ENCODE data around the gene GYG2.
"Not testable (repeated sequence)": the region's sequence is repeated elsewhere in the genome, so short reads cannot be mapped to it uniquely, and the experiment has no call there.

Gene GYG2

DNA sequence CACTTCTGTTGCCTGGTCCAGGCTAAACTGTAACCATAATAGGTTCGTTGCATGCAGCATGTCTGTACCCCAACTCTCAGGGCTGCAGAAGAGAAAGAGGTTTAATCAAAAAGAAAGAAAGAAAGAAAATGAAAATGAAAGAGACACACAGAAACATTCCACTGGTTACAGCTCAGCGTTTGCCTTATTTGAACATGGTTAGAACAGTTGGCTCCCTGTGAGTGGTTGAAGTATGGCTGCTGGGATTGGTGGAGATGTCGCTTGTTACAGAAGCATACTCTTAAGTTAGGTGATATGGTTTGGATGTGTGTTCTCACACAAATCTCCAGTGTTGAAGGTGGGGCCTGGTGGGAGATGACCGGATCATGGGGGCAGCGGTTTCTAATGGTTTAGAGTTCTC, 64.1 kb downstream of the GYG2 start:
- Histone ChIP-seq H3K4me2 (ENCODE audit: low read length) (no peak overlapping the region), H3K4me3 (ENCODE audit: low read length) (no peak overlapping the region), H3K27me3 (ENCODE audit: control insufficient read depth, insufficient read depth, low read length) (no peaks in the 10 kb centered on the region), H3K9me3 (replicated peaks; ENCODE audit: low read length) (no peaks in the 10 kb centered on the region), H3K36me3 (ENCODE audit: insufficient read depth, low read length) (no peaks in the 10 kb centered on the region), H3K4me1 (ENCODE audit: control insufficient read depth, insufficient read depth, low read length) (peaks cover 2% of the 10 kb centered on the region), H3K9ac (ENCODE audit: low read depth, low read length) (no peak overlapping the region)

DNA sequence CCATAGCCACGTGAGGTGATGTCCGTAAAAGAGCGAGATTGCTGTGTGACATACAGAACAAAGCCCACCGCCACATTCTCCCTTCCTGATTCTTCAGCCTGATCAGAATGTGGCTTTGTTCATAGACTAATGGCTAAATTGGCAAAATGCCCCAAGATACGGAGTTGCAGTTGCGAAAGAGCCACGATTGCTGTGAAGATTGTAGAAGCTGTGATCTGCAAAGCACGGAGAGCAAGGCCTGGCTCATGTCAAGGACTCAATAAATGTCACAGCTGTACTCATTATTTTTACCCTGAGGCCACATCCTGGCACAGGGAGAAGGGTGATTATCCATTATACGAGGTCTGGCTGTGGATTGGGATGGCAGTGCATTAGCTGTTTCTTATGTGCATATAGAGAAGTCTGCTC, 66.2 kb downstream of the GYG2 start:
- no peaks in the 10 kb centered on the region for H3K9me3 ChIP-seq (replicated peaks; ENCODE audit: low read length)
- no peak overlapping the region for H3K4me2 ChIP-seq (ENCODE audit: low read length)
- no peak overlapping the region for H3K4me3 ChIP-seq (ENCODE audit: low read length)
- no peaks in the 10 kb centered on the region for H3K36me3 ChIP-seq (ENCODE audit: insufficient read depth, low read length)
- H3K27me3 ChIP-seq (ENCODE audit: control insufficient read depth, insufficient read depth, low read length), result peaks cover 9% of the 10 kb centered on the region
- no peaks in the 10 kb centered on the region for H3K4me1 ChIP-seq (ENCODE audit: control insufficient read depth, insufficient read depth, low read length)
- no peak overlapping the region for H3K9ac ChIP-seq (ENCODE audit: low read depth, low read length)

DNA sequence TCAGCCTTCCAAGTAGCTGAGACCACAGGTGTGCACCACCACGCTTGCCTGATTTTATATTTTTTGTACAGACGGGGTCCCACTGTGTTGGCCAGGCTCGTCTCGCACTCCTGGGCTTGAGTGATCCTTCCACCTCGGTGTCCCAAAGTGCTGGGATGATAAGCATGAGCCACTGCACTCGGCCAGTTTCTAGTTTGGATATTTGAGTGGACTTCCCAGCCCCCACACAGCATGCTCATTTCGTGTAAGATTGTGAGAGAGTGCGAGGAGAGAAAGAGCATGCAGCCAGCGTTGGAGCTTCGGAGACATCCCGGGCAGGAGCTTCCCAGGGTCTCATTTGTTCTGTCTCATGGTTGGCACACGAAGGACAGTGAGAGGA, 68.6 kb downstream of the GYG2 start:
- Histone ChIP-seq H3K4me2 (ENCODE audit: low read length) (no peak overlapping the region), H3K27me3 (ENCODE audit: control insufficient read depth, insufficient read depth, low read length) (peaks cover 9% of the 10 kb centered on the region), H3K4me1 (ENCODE audit: control insufficient read depth, insufficient read depth, low read length) (no peaks in the 10 kb centered on the region), H3K9me3 (replicated peaks; ENCODE audit: low read length) (no peaks in the 10 kb centered on the region), H3K9ac (ENCODE audit: low read depth, low read length) (no peak overlapping the region), H3K4me3 (ENCODE audit: low read length) (no peak overlapping the region), H3K36me3 (ENCODE audit: insufficient read depth, low read length) (no peaks in the 10 kb centered on the region)

DNA sequence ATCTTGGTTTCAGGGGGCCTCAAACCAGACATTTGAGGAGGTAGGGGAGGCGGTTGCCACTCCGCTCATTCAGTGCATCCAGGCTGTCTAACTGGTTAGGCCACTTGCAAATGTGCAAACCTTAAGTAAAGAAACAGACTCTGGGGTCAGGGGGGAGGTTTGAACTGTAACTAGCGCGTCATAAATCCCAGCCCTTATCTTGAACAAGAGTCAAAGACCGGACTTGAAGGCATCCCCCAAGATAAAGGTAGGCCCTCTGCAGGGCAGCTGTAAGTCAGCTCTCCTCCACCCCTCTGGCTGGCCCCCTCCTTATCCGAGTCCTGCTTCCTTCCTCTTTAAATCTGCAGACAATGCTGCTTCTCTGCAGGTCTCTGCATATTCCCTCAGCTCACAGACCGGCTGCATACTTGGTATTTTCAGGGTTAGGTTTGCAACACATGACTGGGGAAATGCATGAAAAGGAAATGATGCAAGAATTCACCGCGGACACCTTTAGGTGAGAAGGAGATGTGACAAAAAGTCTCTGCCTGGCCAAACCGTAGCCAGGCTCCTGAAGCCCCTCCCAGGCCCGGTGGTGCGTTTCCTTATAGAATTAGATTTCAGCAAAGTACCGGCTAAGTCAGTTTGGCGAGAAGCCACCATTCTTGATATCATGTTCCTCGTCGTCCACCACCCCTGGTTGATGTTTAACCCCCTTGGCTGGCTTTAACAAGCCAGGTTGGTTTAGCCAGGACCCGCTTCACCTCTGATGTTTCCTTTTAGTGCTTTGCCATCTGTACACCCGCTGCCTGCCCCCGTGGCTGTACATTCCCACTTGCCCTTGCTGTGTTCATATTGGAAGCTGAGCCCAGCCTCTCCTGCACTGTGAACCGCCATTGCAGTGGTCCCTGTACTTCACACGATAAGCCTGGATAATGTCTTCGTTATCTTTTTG, 69.2 kb downstream of the GYG2 start:
- H3K4me2 ChIP-seq (ENCODE audit: low read length); H3K4me1 ChIP-seq (ENCODE audit: control insufficient read depth, insufficient read depth, low read length); H3K4me3 ChIP-seq (ENCODE audit: low read length); H3K9ac ChIP-seq (ENCODE audit: low read depth, low read length); H3K27me3 ChIP-seq (ENCODE audit: control insufficient read depth, insufficient read depth, low read length); H3K9me3 ChIP-seq (replicated peaks; ENCODE audit: low read length); H3K36me3 ChIP-seq (ENCODE audit: insufficient read depth, low read length): not testable (repeated sequence)

DNA sequence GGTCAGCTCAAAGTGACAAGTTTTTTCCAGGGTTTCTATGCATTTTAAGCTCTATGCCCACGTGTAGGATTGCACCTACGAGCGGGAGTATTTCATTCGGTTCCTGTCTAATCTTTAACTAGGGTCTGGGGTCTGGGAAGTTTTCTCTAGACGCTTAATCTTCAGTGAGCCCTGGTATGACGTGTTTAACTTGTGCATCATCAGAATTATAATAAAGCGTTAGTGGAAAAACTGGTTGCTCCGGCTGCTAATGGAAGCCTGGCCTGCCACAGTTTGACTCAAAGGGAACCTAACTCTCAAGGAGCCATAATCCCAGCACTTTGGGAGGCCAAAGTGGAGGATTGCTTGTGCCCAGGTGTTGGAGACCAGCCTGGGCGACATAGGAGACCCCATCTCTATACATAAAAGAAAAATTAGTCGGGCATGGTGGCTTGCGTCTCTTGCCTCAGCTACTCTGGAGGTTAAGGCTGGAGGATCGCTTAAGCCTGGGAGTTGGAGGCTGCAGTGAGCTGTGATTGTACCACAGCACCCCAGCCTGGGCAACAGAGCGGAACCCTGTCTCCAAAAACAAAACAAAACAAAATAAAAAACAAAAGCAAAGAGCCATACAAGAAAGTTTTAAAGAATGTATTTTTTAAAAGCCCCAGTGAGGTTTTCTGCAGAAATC, 70.2 kb downstream of the GYG2 start:
- H3K36me3 ChIP-seq (ENCODE audit: insufficient read depth, low read length), result no peaks in the 10 kb centered on the region
- H3K4me3 ChIP-seq (ENCODE audit: low read length), result no peak overlapping the region
- no peak overlapping the region for H3K9ac ChIP-seq (ENCODE audit: low read depth, low read length)
- peaks cover 9% of the 10 kb centered on the region for H3K27me3 ChIP-seq (ENCODE audit: control insufficient read depth, insufficient read depth, low read length)
- H3K9me3 ChIP-seq (replicated peaks; ENCODE audit: low read length), result no peaks in the 10 kb centered on the region
- H3K4me2 ChIP-seq (ENCODE audit: low read length), result no peak overlapping the region
- H3K4me1 ChIP-seq (ENCODE audit: control insufficient read depth, insufficient read depth, low read length), result no peaks in the 10 kb centered on the region

DNA sequence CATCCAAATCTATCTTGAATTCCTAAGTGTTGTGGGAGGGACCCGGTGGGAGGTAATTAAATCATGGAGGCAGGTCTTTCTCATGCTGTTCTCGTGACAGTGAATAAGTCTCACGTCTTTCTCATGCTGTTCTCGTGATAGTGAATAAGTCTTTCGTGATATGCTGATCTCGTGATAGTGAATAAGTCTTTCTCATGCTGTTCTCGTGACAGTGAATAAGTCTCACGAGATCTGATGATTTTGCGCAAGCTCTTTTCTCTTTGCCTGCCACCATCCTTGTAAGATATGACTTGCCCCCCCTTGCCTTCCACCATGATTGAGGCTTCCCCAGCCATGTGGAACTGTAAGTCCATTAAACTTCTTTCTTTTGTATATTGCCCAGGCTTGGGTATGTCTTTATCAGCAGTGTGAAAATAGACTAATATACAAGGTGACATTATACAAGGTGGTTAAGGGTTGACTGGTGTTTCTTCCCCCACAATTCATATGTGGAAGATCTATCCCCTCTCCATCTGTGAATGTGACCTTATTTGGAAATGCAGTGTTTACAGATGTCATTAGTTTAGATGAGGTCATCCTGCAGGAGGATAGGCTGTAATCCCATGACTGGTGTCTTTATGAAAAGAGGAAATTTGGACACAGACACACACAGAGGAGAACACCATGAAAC, 72.8 kb downstream of the GYG2 start:
- no peak overlapping the region for H3K9ac ChIP-seq (ENCODE audit: low read depth, low read length)
- H3K9me3 ChIP-seq (replicated peaks; ENCODE audit: low read length), result no peaks in the 10 kb centered on the region
- H3K4me3 ChIP-seq (ENCODE audit: low read length), result no peak overlapping the region
- H3K4me2 ChIP-seq (ENCODE audit: low read length), result no peak overlapping the region
- H3K27me3 ChIP-seq (ENCODE audit: control insufficient read depth, insufficient read depth, low read length), result peaks cover 9% of the 10 kb centered on the region
- H3K4me1 ChIP-seq (ENCODE audit: control insufficient read depth, insufficient read depth, low read length), result no peaks in the 10 kb centered on the region
- H3K36me3 ChIP-seq (ENCODE audit: insufficient read depth, low read length), result no peaks in the 10 kb centered on the region

DNA sequence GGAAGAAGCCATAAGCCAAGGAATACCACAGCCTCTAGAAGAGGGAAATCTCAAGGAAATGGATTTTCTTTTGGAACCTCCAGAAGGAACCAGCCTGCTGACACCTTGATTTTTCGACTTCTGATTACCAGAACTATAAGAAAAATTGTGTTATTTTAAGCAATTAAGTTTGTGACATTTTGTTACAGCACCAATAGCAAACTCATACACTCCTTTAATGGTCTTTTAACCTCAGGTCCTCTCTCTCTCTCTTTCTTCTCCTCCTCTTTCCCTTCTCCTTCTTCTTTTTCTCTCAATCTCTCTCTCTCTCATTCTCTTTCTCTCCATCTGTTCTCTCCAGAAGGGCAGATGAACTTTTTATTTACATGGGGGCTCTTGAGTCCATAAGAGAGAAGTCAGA, 74.1 kb downstream of the GYG2 start:
- Histone ChIP-seq H3K4me2 (ENCODE audit: low read length) (no peak overlapping the region), H3K9me3 (replicated peaks; ENCODE audit: low read length) (no peaks in the 10 kb centered on the region), H3K4me3 (ENCODE audit: low read length) (no peak overlapping the region), H3K27me3 (ENCODE audit: control insufficient read depth, insufficient read depth, low read length) (peaks cover 9% of the 10 kb centered on the region), H3K36me3 (ENCODE audit: insufficient read depth, low read length) (no peaks in the 10 kb centered on the region), H3K9ac (ENCODE audit: low read depth, low read length) (no peak overlapping the region), H3K4me1 (ENCODE audit: control insufficient read depth, insufficient read depth, low read length) (no peaks in the 10 kb centered on the region)

DNA sequence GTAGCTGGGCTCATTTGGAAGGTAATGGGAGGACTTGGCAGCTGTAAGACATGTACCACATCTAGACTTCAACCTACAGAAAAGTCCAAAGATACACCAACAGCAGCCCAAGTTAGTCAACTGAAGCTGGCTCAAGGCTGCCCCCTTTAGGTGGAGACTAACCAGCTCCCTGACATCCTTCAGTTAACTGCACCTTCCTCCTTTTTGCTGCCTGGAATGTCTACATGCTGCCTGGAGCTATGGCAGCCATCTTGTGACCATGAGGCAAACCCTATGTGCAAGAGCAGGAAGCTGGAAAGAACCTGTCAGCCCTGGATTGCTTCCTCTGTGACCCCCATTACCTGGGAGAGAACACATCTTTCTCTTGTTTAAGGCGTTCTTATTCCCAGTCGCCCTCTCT, 74.6 kb downstream of the GYG2 start:
- no peak overlapping the region for H3K4me3 ChIP-seq (ENCODE audit: low read length)
- no peak overlapping the region for H3K9ac ChIP-seq (ENCODE audit: low read depth, low read length)
- no peaks in the 10 kb centered on the region for H3K9me3 ChIP-seq (replicated peaks; ENCODE audit: low read length)
- H3K4me2 ChIP-seq (ENCODE audit: low read length), result no peak overlapping the region
- H3K36me3 ChIP-seq (ENCODE audit: insufficient read depth, low read length), result no peaks in the 10 kb centered on the region
- H3K27me3 ChIP-seq (ENCODE audit: control insufficient read depth, insufficient read depth, low read length), result peaks cover 6% of the 10 kb centered on the region
- H3K4me1 ChIP-seq (ENCODE audit: control insufficient read depth, insufficient read depth, low read length), result no peaks in the 10 kb centered on the region

DNA sequence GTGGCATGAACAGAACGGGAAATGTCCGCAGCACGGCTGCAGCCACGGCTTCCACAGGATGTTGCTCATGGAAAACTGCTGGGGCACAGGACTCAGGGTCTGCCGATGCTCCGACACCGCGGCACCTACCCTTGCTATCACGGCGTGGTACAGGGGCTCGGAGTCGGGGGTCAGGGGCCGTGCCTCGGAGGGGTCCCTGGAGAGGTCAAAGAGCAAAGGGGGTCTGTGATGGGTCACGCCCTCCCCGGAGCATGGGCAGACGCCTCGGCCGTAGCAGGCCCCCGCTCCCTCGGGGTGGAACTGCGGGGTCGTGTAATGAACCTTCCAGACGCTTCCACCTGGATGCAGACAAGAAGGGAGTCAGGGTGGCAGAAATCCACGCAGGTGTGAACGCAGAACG, 78.6 kb downstream of the GYG2 start:
- no peak overlapping the region for H3K4me3 ChIP-seq (ENCODE audit: low read length)
- H3K9ac ChIP-seq (ENCODE audit: low read depth, low read length), result no peak overlapping the region
- no peaks in the 10 kb centered on the region for H3K36me3 ChIP-seq (ENCODE audit: insufficient read depth, low read length)
- H3K4me2 ChIP-seq (ENCODE audit: low read length), result no peak overlapping the region
- H3K27me3 ChIP-seq (ENCODE audit: control insufficient read depth, insufficient read depth, low read length), result no peaks in the 10 kb centered on the region
- no peaks in the 10 kb centered on the region for H3K9me3 ChIP-seq (replicated peaks; ENCODE audit: low read length)
- no peaks in the 10 kb centered on the region for H3K4me1 ChIP-seq (ENCODE audit: control insufficient read depth, insufficient read depth, low read length)

DNA sequence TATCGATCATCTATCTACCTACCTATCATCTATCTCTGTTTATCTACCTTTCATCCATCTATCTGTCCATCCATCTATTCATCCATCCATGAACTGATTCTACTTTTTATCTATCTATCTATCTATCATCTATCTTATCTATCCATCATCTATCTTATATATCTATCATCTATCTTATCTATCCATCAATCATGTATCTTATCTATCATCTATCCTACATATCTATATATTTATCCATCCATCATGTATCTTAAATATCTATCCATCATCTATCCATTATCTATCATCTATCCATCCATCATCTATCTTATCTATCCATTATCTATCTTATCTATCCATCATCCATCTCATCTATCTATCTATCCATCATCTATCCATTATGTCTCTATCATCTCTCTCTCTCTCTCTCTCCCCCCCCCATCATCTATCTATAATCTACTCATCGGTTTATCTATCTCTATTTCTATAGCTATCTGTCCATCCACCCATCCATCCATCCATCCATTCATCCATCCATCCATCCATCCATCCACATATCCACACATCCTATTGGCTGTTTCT, 79.5 kb downstream of the GYG2 start:
- Histone ChIP-seq H3K9me3 (replicated peaks; ENCODE audit: low read length) (no peaks in the 10 kb centered on the region), H3K4me2 (ENCODE audit: low read length) (no peak overlapping the region), H3K36me3 (ENCODE audit: insufficient read depth, low read length) (no peaks in the 10 kb centered on the region)

DNA sequence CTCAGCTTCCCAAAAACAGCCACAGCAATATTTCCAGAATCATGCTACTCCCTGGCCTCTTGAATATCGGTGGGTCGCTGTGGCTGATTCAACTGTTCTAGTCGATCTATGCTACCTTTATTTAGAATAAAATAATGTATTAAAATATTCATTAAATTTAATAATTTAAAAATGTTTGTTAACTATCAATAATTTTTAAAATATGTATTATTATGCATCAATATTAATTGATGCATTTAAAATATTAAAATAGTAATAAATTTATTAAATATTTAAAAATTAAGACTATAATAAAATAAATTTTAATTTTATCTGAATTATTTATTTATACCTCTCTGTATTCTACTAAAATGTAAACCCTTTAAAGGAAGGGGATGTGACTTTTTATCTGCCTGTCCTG, 81.4 kb downstream of the GYG2 start:
- no peaks in the 10 kb centered on the region for H3K27me3 ChIP-seq (ENCODE audit: control insufficient read depth, insufficient read depth, low read length)
- no peaks in the 10 kb centered on the region for H3K4me1 ChIP-seq (ENCODE audit: control insufficient read depth, insufficient read depth, low read length)
- no peak overlapping the region for H3K4me3 ChIP-seq (ENCODE audit: low read length)
- no peaks in the 10 kb centered on the region for H3K36me3 ChIP-seq (ENCODE audit: insufficient read depth, low read length)
- H3K9me3 ChIP-seq (replicated peaks; ENCODE audit: low read length), result no peaks in the 10 kb centered on the region
- H3K4me2 ChIP-seq (ENCODE audit: low read length), result no peak overlapping the region
- no peak overlapping the region for H3K9ac ChIP-seq (ENCODE audit: low read depth, low read length)

More for the DNA sequence above, 79.5 kb downstream of the GYG2 start:
- H3K27me3 ChIP-seq (ENCODE audit: control insufficient read depth, insufficient read depth, low read length), result no peaks in the 10 kb centered on the region
- no peak overlapping the region for H3K4me3 ChIP-seq (ENCODE audit: low read length)
- no peak overlapping the region for H3K9ac ChIP-seq (ENCODE audit: low read depth, low read length)
- H3K4me1 ChIP-seq (ENCODE audit: control insufficient read depth, insufficient read depth, low read length), result no peaks in the 10 kb centered on the region

Measured in skeletal muscle satellite cell (primary cell).